ENCODE measurements around the gene NCKIPSD.

NCKIPSD gene

DNA sequence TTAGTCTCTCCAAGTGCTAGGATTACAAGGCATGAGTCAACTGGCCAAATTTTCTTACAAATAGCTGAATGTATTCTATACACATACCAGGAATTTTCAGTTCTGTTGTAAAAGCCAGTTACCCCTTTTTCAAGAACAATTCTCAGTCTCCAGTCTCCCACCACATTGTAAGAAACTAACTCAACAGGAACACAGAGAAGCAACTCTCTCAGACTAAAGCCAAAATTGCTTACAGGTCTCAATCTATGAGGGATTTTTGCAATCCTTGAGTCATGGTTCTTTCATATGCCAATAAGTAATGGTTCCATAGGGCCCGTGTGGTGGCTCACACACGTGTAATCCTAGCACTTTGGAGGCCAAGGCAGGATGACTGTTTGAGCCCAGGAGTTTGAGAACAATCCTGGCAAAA is 22.8 kb upstream of the NCKIPSD start:
- peaks cover 51% of the 10 kb centered on the region for H3K4me1 Mint-ChIP-seq (ENCODE audit: low read depth)
- H3K9me3 Mint-ChIP-seq: no peaks in the 10 kb centered on the region
- H3K36me3 Mint-ChIP-seq (ENCODE audit: low read depth): peaks cover 40% of the 10 kb centered on the region
- no peaks in the 10 kb centered on the region for H3K27me3 Mint-ChIP-seq
- no peak overlapping the region for H3K4me3 Mint-ChIP-seq
- H3K27ac Mint-ChIP-seq: no peak overlapping the region

DNA sequence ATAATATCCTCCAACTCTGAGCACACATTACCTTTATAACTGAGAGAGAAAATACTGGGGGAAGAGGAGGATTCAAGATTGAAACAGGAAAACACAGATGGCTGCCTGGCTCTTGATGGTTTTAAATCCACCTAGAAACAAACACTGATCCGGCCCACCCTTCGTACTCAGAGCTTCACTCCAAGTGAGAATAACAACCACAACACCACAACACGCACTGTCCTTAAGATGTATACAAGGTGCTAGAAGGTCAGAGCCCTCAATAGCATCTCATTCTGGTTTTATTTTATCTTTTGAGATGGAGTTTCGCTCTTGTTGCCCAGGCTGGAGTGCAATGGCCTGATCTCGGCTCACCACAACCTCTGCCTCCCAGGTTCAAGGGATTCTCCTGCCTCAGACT is 21.4 kb upstream of the NCKIPSD start:
- H3K9me3 Mint-ChIP-seq: no peaks in the 10 kb centered on the region

DNA sequence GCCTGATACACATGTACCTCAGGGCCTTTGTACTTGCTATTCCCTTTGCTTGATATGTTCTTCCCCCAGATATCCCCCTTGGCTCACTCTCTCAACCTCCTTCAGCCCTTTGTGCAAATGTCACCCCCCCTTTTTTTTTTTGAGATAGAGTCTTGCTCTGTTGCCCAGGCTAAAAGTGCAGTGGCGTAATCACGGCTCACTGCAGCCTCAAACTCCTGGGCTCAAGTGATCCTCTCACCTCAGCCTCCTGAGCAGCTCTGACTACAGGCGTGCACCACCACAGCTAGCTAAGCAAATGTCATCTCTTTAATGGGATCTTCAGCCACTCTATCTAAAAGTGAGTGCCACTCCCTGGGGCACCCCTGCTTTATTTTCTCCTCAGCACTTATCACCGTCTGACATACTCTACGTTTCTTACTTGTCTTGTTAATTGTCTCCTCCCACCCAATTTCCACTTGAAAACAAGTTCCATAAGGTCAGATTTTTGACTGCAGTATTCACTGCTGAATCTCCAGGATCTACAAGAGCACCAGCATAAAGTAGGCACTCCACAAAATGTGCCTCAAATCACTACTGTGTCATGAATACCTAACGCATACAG is 16.7 kb upstream of the NCKIPSD start:
- H3K4me3 Mint-ChIP-seq: no peak overlapping the region
- H3K27me3 Mint-ChIP-seq: no peaks in the 10 kb centered on the region
- peaks cover 37% of the 10 kb centered on the region for H3K36me3 Mint-ChIP-seq (ENCODE audit: low read depth)
- H3K9me3 Mint-ChIP-seq: no peaks in the 10 kb centered on the region
- H3K4me1 Mint-ChIP-seq (ENCODE audit: low read depth): peaks cover 36% of the 10 kb centered on the region
- H3K27ac Mint-ChIP-seq: no peak overlapping the region

More for the DNA sequence above, 21.4 kb upstream of the NCKIPSD start:
- Mint-ChIP-seq H3K36me3 (ENCODE audit: low read depth) (peaks cover 43% of the 10 kb centered on the region), H3K4me3 (no peak overlapping the region), H3K4me1 (ENCODE audit: low read depth) (peaks cover 55% of the 10 kb centered on the region), H3K27ac (no peak overlapping the region), H3K27me3 (no peaks in the 10 kb centered on the region)

DNA sequence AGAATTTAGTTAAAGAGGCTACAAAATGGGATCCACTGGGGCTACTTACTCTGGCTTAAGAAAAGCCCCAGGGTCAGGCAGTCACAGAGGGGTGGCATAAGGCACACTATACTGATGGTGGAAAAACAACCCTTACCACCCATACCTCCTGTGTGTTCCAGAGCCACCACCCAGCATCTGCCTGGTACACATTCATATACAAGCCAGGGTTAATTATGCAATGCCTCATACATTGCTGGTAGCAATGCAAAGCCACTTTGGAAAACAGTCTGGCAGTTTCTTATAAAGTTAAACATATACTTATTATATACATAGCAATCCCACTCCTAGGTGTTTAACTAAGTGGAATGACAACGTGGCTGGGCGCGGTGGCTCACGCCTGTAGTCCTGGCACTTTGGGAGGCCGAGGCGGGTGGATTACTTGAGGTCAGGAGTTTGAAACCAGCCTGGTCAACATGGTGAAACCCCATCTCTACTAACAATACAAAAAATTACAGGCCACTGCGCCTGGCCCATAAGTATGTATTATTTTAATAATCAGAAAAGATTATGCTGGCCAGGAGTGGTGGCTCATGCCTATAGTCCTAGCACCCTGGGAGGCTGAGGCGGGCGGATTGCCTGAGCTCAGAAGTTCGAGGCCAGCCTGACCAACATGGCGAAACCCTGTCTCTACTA is 15.2 kb upstream of the NCKIPSD start:
- Mint-ChIP-seq H3K4me3 (no peak overlapping the region), H3K27me3 (no peaks in the 10 kb centered on the region), H3K27ac (no peak overlapping the region), H3K36me3 (ENCODE audit: low read depth) (peaks cover 40% of the 10 kb centered on the region), H3K4me1 (ENCODE audit: low read depth) (peaks cover 39% of the 10 kb centered on the region), H3K9me3 (no peaks in the 10 kb centered on the region)

DNA sequence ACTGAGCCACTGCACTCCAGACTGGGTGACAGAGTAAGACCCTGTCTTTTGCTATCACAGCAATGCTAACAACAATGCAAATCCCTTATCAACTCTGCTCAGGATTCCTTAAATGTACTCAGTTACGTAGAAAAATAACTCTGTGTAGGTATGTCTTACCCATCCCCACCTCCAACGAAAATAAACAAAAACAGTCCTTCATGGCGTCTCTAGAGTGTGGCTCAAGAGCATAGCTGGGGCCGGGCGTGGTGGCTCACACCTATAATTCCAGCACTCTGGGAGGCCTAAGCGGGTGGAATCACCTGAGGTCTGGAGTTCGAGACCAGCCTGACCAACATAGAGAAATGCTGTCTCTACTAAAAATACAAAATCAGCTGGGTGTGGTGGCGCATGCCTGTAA is 13.2 kb upstream of the NCKIPSD start:
- no peaks in the 10 kb centered on the region for H3K9me3 Mint-ChIP-seq
- peaks cover 32% of the 10 kb centered on the region for H3K4me1 Mint-ChIP-seq (ENCODE audit: low read depth)
- H3K36me3 Mint-ChIP-seq (ENCODE audit: low read depth): peaks cover 44% of the 10 kb centered on the region
- no peak overlapping the region for H3K4me3 Mint-ChIP-seq
- H3K27me3 Mint-ChIP-seq: no peaks in the 10 kb centered on the region
- no peak overlapping the region for H3K27ac Mint-ChIP-seq

DNA sequence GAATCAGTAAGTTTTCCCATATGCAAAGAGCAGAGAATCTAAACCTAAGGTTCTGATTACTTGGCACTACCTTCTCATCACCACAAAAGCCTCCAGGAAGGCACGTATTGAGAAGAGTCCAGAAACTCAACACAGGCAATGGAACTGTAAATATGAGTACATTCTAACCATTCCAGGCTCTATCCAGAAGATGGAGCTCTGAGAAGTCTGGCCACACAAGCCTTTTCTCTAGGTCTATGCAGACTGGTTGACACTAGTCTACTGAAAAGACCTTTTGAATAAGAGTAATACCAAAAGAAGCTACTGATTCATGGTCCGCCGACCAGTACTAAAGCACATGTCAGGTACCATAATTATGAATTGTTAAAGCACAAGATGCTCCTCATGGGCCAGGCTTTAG is 12.2 kb upstream of the NCKIPSD start:
- Mint-ChIP-seq H3K27ac (no peak overlapping the region), H3K4me3 (no peak overlapping the region), H3K9me3 (no peaks in the 10 kb centered on the region), H3K27me3 (no peaks in the 10 kb centered on the region), H3K4me1 (ENCODE audit: low read depth) (peaks cover 29% of the 10 kb centered on the region), H3K36me3 (ENCODE audit: low read depth) (peaks cover 51% of the 10 kb centered on the region)

DNA sequence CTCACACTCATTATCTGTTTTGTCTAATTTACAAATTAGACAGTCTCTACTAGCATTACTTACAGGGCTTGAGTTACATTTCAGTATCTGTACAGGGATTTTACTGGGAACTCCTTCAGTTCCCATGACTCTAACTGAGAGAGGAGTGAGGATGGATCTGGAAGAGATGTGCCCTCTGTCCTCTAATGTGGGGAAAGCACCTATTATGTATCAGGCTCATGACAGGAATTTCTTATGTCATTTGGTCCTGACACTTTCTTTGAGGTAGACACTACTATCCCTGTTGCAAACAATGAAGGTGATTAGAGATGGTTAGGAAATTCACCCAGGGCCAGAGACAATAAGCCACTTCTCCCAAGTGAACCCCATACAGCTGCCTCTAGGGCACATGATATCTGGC is 10.9 kb upstream of the NCKIPSD start:
- H3K27ac Mint-ChIP-seq: peak overlapping the region; percentile 26
- no peaks in the 10 kb centered on the region for H3K9me3 Mint-ChIP-seq
- no peaks in the 10 kb centered on the region for H3K27me3 Mint-ChIP-seq
- H3K36me3 Mint-ChIP-seq (ENCODE audit: low read depth): peaks cover 54% of the 10 kb centered on the region
- no peak overlapping the region for H3K4me3 Mint-ChIP-seq
- H3K4me1 Mint-ChIP-seq (ENCODE audit: low read depth): peaks cover 21% of the 10 kb centered on the region

DNA sequence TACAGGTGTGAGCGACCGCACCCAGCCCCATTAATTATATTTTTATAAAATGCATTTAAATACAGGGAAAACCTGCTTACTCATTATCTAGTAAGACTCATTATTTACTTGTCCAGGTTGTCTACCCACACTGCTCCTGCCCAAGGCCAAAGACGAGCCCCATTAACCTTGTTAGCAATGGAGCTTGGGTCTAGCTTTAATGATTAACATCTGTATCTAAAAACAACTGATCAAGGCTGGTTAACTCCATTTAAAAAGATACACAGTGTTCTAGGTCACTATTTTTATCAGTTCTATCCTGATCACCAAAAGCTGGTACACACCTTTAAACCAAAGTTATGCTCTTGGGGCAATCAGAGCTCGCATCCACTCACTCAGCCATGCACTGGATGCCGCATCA is 10.4 kb upstream of the NCKIPSD start:
- Mint-ChIP-seq H3K4me3 (no peak overlapping the region), H3K36me3 (ENCODE audit: low read depth) (peaks cover 57% of the 10 kb centered on the region), H3K27me3 (no peaks in the 10 kb centered on the region), H3K9me3 (no peaks in the 10 kb centered on the region), H3K4me1 (ENCODE audit: low read depth) (peaks cover 21% of the 10 kb centered on the region), H3K27ac (peak overlapping the region; percentile 26)

DNA sequence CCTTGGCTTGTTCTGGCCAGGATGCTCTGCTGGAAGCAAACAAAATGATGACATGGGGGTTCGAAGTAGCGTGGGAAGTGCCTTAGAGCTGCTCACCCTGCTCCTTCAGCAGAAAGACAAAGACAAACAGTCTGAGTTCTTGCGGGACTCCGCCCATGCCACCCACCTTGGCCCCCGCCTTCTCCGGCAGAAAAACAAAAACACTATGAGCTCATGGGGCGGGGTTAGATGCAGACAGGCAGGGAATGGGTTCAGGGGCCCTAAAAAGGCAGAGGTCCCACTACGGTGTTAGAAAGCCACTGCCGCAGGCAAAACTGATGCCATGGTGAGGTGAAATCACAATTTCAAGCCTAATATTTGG is 9.7 kb upstream of the NCKIPSD start:
- Mint-ChIP-seq H3K27me3 (no peaks in the 10 kb centered on the region), H3K9me3 (no peaks in the 10 kb centered on the region), H3K36me3 (ENCODE audit: low read depth) (peaks cover 60% of the 10 kb centered on the region), H3K4me3 (no peak overlapping the region), H3K4me1 (ENCODE audit: low read depth) (peaks cover 18% of the 10 kb centered on the region), H3K27ac (no peak overlapping the region)

DNA sequence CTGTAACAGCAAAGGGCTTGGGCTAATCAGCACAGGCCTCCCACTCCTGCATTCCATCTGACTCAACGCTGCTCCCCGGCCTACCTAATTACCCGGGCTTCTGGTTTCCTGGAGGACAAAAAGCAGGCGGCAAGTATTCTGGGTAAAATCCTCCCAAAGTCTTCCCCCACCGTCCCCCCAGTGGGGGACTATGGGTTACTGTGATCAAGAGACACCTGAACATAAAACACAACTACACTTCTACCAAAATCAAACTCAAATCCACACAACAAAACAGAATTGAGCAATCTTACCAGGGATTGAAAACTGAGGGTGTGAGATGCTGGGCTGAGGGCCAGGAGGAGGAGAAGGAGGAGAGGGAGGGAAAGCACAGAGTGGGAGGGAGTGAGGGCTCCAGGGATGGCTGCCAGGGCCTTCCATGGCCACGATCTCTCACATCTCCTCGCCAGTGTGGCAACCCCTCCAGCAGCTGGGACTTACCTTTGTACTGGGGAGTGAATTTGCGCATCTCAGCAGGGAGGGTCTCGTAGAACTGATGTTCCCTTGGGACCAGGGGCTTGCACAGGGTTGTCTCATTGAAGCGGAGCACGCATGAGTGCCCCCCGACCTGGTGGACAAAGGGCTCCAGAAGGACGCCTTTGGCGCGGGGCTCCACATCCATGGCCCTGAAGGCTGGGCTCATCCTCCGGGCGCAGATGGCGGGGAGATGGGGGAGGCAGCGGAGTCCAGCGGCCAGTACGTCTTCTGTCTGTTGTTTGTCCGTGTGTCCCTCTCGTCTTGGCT is 9.1 kb upstream of the NCKIPSD start:
- Mint-ChIP-seq H3K9me3 (no peaks in the 10 kb centered on the region), H3K4me1 (ENCODE audit: low read depth) (peaks cover 16% of the 10 kb centered on the region), H3K36me3 (ENCODE audit: low read depth) (peaks cover 59% of the 10 kb centered on the region), H3K27ac (peak overlapping the region; percentile 72), H3K27me3 (no peaks in the 10 kb centered on the region), H3K4me3 (no peak overlapping the region)

DNA sequence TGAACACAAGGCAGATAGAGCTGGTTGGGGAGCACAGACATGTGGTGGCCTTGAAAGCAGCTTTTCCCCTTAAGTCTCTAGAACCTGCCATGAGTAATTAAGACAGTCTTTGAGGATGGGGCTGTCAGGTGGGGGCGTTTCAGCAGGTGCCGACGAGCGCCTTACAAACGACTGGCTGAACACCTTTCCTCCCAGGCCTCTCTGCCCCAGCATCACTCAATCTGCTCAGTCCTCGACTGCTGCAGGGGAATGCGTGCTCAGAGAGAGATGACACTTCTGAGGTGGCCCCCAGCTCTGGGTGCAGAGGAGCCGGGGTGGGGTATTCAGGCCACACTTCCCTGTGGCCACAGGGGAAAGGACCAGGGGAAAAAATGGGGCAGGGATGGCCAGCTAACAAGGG is 8.1 kb upstream of the NCKIPSD start:
- Mint-ChIP-seq H3K36me3 (ENCODE audit: low read depth) (peaks cover 51% of the 10 kb centered on the region), H3K27ac (no peak overlapping the region), H3K4me1 (ENCODE audit: low read depth) (peaks cover 14% of the 10 kb centered on the region), H3K9me3 (no peaks in the 10 kb centered on the region), H3K27me3 (no peaks in the 10 kb centered on the region), H3K4me3 (no peak overlapping the region)

DNA sequence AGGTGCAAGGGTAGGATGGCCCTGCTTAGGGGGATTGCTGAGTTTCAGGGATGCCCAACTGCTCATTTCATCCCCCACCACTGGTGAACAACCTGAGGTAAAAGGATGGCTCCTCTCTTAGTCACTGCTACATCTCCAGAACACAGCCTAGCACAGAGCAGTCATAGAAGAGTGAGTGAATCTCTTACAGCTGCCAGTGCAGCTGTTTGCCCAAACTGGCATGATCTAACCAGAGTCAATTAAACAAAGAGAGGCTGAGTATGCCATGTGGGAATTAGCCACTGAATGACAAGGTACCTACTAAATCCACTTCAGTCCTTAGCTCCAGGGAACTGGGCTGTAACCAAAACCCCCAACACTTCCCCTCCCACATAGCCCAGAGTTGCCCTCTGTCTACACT is 6.8 kb upstream of the NCKIPSD start:
- H3K27me3 Mint-ChIP-seq: no peaks in the 10 kb centered on the region
- no peaks in the 10 kb centered on the region for H3K9me3 Mint-ChIP-seq
- H3K4me3 Mint-ChIP-seq: no peak overlapping the region
- H3K36me3 Mint-ChIP-seq (ENCODE audit: low read depth): peaks cover 55% of the 10 kb centered on the region
- no peak overlapping the region for H3K27ac Mint-ChIP-seq
- H3K4me1 Mint-ChIP-seq (ENCODE audit: low read depth): peaks cover 9% of the 10 kb centered on the region

DNA sequence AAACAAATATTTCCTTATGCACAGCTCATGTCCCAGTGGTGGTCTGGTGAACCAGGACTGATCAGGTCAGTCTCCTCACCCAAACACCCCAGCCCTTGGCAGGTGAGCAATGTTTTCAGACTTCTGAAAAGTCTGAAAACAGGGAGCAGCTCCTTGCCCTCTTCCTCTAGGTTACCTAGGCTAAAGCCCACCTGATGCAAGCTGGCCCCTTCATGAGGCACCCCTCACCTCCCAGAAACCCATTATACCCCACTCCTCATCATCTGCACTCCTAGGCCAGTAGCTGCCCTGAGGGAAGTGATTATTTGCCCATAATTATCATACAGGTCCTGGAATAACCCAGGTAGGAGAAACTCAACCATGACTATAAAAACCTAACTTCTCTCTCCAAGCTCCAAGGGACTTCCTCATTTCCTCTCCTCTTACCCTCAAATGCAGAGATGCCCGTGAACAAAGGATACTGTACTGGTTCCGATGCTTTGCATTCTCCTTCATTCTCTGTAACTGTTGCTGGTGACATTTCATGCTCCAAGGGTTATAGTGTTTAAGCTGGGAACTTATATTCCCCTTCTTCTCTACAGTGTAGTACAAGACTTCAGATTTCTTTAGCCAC is 5.2 kb upstream of the NCKIPSD start:
- Mint-ChIP-seq H3K4me3 (no peak overlapping the region), H3K36me3 (ENCODE audit: low read depth) (peaks cover 54% of the 10 kb centered on the region), H3K9me3 (no peaks in the 10 kb centered on the region), H3K27me3 (no peaks in the 10 kb centered on the region), H3K27ac (no peak overlapping the region), H3K4me1 (ENCODE audit: low read depth) (peaks cover 7% of the 10 kb centered on the region)

DNA sequence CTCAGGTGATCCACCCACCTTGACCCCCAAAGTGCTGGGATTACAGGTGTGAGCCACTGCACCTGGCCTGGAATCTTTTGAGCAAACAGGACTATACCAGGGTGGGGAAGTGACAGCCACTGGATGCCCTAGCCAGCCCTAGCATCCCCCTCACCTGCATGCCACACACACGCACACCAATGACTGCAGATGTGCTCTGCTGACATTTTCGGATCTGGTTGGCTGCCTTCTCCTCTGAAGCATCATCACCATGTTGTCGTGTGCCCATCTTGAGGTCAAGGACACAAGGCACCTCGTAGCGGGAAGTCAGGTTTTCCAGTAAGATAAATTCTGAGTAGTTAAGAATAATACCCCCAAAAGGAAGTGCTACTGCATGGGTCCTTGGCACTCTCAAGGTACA is 3.7 kb upstream of the NCKIPSD start:
- Mint-ChIP-seq H3K27me3 (no peaks in the 10 kb centered on the region), H3K27ac (no peak overlapping the region), H3K36me3 (ENCODE audit: low read depth) (peaks cover 43% of the 10 kb centered on the region), H3K9me3 (no peaks in the 10 kb centered on the region), H3K4me3 (no peak overlapping the region), H3K4me1 (ENCODE audit: low read depth) (peaks cover 13% of the 10 kb centered on the region)

DNA sequence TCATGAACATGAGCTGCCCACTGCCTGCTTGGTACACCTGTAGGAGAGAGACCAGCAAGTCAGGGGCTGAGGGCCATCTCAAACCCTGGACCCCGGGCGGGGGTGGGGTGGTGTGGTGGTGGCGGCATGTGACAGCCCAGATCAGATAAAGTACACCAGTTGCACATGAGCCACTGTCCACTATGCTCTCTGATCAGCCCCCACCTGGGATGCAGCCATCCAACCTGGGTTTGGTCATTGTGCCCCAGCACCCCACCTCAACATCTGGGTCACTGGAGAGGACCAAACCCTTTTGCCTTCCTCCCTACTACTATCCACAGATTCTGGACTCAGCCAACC is 3.0 kb upstream of the NCKIPSD start:
- H3K27ac Mint-ChIP-seq: no peak overlapping the region
- no peak overlapping the region for H3K4me3 Mint-ChIP-seq
- H3K27me3 Mint-ChIP-seq: no peaks in the 10 kb centered on the region
- no peaks in the 10 kb centered on the region for H3K9me3 Mint-ChIP-seq
- H3K36me3 Mint-ChIP-seq (ENCODE audit: low read depth): peaks cover 41% of the 10 kb centered on the region
- peaks cover 18% of the 10 kb centered on the region for H3K4me1 Mint-ChIP-seq (ENCODE audit: low read depth)
